Hematopoietic multipotent progenitor cell (in vitro differentiated cells): ENCODE data around the gene HMGCLL1. TPM values are rescaled to one million over a fixed set of nuclear protein-coding genes. Genes with fewer than 3 reads are reported as not detected.

ENCODE experiments used
- DNase-seq, 3 donors: peaks; one replicate each; pipeline ENCODE4 v3.0.0-alpha.2; 2011 to 2015; ENCODE audit warnings: low read depth in 2 of 3, low spot score in 2 of 3
- total RNA-seq: library from RNA; depleted of rRNA; stranded (reverse); fragments of >200 nt; gene quantifications from one replicate; pipeline ENCODE4 v1.2.3, GENCODE V29; 2012

Gene HMGCLL1
- total RNA-seq, 1 donor = not detected

GRCh38 chr6:55448451-55448850, 130.5 kb downstream of the HMGCLL1 start:
- no peak for DNase-seq

GRCh38 chr6:55447891-55448290, 131.1 kb downstream of the HMGCLL1 start:
- no peak for DNase-seq

- DNase-seq = peak in 1 of 3 donors; percentile 1
These were observed 133.3 kb downstream of the HMGCLL1 start for GRCh38 chr6:55445648-55446204.

- no peak for DNase-seq
These were observed 135.5 kb downstream of the HMGCLL1 start for GRCh38 chr6:55443238-55444134.

- no peak for DNase-seq
These were observed 140.8 kb downstream of the HMGCLL1 start for GRCh38 chr6:55438203-55438602.

- DNase-seq = no peak
These were observed 141.9 kb downstream of the HMGCLL1 start for GRCh38 chr6:55437141-55437540.

- no peak for DNase-seq
These were observed 145.4 kb downstream of the HMGCLL1 start for GRCh38 chr6:55433446-55434130.

- DNase-seq = no peak
These were observed 155.1 kb downstream of the HMGCLL1 start for GRCh38 chr6:55423933-55424332.

- DNase-seq = no peak
These were observed 168.3 kb downstream of the HMGCLL1 start for GRCh38 chr6:55410674-55411073.

- DNase-seq = no peak
These were observed 173.3 kb downstream of the HMGCLL1 start for GRCh38 chr6:55405474-55406235.

- DNase-seq = no peak
These were observed 179.6 kb downstream of the HMGCLL1 start for GRCh38 chr6:55399351-55399750.

GRCh38 chr6:55397986-55398385, 181.0 kb downstream of the HMGCLL1 start:
- DNase-seq = no peak

GRCh38 chr6:55395871-55396270, 183.1 kb downstream of the HMGCLL1 start:
- no peak for DNase-seq

- DNase-seq = no peak
These were observed 190.8 kb downstream of the HMGCLL1 start for GRCh38 chr6:55388211-55388610.
